Gastrocnemius medialis (tissue), 4 donors: ENCODE results near the gene CELA1. TPM values are rescaled to one million over a fixed set of nuclear protein-coding genes. Genes with fewer than 3 reads are reported as not detected.

Experiments
- ATAC-seq, 2 donors: fragments of 150-250 bp; one replicate each; pipeline ENCODE4 v1.9.1; 2016
- DNase-seq, 2 donors: peaks; one replicate each; pipeline ENCODE4 v3.0.0-alpha.2; 2019
- H3K27ac ChIP-seq, 4 donors: fragments of 200-600 bp; sonication (generic); 1 replicate in 1 of 4; 2 replicates in 3 of 4; pipeline ENCODE4 v1.5.1; 2016 to 2018; ENCODE audit warnings: mild to moderate bottlenecking in 2 of 4, moderate library complexity in 1 of 4
- H3K27me3 ChIP-seq, 3 donors: fragments of 200-600 bp; sonication (generic) in 2 of 3; 1 replicate in 1 of 3; 2 replicates in 2 of 3; pipeline versions ENCODE4 v1.5.1 to v1.6.0; 2016 to 2019; ENCODE audit warnings: mild to moderate bottlenecking in 1 of 3, moderate library complexity in 1 of 3
- H3K36me3 ChIP-seq, 2 donors: fragments of 200-600 bp; sonication (generic) in 1 of 2; one replicate each; pipeline ENCODE4 v1.5.1; 2017 to 2018
- H3K4me1 ChIP-seq, 2 donors: fragments of 200-600 bp; sonication (generic) in 1 of 2; one replicate each; pipeline ENCODE4 v1.5.1; 2016 to 2017; ENCODE audit warnings: mild to moderate bottlenecking in 2 of 2
- H3K4me3 ChIP-seq, 4 donors: fragments of 200-600 bp; sonication (generic) in 3 of 4; 1 replicate in 1 of 4; 2 replicates in 3 of 4; pipeline ENCODE4 v1.5.1; 2016 to 2019; ENCODE audit warnings: mild to moderate bottlenecking in 2 of 4
- H3K9me3 ChIP-seq, 3 donors: fragments of 200-600 bp; sonication (generic) in 2 of 3; 1 replicate in 1 of 3; 2 replicates in 2 of 3; pipeline ENCODE4 v1.5.1; 2016 to 2019
- CTCF ChIP-seq, 5 experiments: fragments of 450-650 bp in 3 of 5; fragments of 200-600 bp in 2 of 5; sonication (generic) in 2 of 5; IDR thresholded peaks in 4 of 5; conservative IDR thresholded peaks in 1 of 5; 1 replicate in 4 of 5; 2 replicates in 1 of 5; pipeline ENCODE4 v1.5.1; 2016 to 2019; ENCODE audit warnings: antibody characterized with exemption in 5 of 5, mild to moderate bottlenecking in 3 of 5, moderate library complexity in 3 of 5
- POLR2A ChIP-seq, 2 donors: fragments of 450-650 bp; IDR thresholded peaks; one replicate each; pipeline ENCODE4 v1.6.1; 2017; ENCODE audit warnings: antibody characterized with exemption in 2 of 2, mild to moderate bottlenecking in 2 of 2, moderate library complexity in 2 of 2
- in situ Hi-C, 4 donors: fragments of 200-750 bp; cut with MboI; loops; one replicate each; pipeline versions ENCODE4 v1.15.0 to v1.8.0; 2017; ENCODE audit warnings: low sequenced_read_pairs in 4 of 4
- intact Hi-C: fragments of 100-400 bp; cut with DNase I; formaldehyde crosslinking; loops from one replicate; pipeline ENCODE4 v1.15.1; 2023; ENCODE audit warnings: low total_unique reads
- total RNA-seq, 4 donors: library from RNA; depleted of rRNA; stranded (reverse); fragments of >200 nt; gene quantifications; one replicate each; pipeline versions ENCODE4 v1.1.0 to v1.2.3, GENCODE V29; 2016

CELA1 gene
- total RNA-seq, 4 donors from 2014 or later = not detected

GRCh38 chr12:51362307-51362706 is 15.8 kb upstream of the CELA1 start:
- in situ Hi-C loops = no loop called here
- intact Hi-C loops = no loop called here
- ATAC-seq (no peak), DNase-seq (no peak)
- no peaks in the 10 kb centered on the region for H3K36me3 ChIP-seq
- H3K27ac ChIP-seq = no peak overlapping the region
- no peaks in the 10 kb centered on the region for H3K9me3 ChIP-seq
- H3K27me3 ChIP-seq = no peaks in the 10 kb centered on the region
- TF ChIP-seq CTCF (IDR thresholded peaks at IDR 0.05 in 4 of 5, conservative IDR thresholded peaks at IDR 0.05 in 1 of 5) (no peak), POLR2A (IDR thresholded peaks at IDR 0.05) (no peak)
- H3K4me1 ChIP-seq = no peaks in the 10 kb centered on the region
- no peak overlapping the region for H3K4me3 ChIP-seq

- TF ChIP-seq POLR2A (IDR thresholded peaks at IDR 0.05) = no peak
- no peak for TF ChIP-seq CTCF (IDR thresholded peaks at IDR 0.05 in 4 of 5, conservative IDR thresholded peaks at IDR 0.05 in 1 of 5)
- intact Hi-C loops = no loop called here
- ATAC-seq (no peak), DNase-seq (no peak)
- H3K4me1 ChIP-seq = no peaks in the 10 kb centered on the region
- no peaks in the 10 kb centered on the region for H3K27me3 ChIP-seq
- H3K9me3 ChIP-seq = no peaks in the 10 kb centered on the region
- H3K36me3 ChIP-seq = no peaks in the 10 kb centered on the region
- in situ Hi-C loops = no loop called here
- no peak overlapping the region for H3K4me3 ChIP-seq
- H3K27ac ChIP-seq = no peak overlapping the region
These were observed 14.9 kb upstream of the CELA1 start for GRCh38 chr12:51361161-51362016.

DNA sequence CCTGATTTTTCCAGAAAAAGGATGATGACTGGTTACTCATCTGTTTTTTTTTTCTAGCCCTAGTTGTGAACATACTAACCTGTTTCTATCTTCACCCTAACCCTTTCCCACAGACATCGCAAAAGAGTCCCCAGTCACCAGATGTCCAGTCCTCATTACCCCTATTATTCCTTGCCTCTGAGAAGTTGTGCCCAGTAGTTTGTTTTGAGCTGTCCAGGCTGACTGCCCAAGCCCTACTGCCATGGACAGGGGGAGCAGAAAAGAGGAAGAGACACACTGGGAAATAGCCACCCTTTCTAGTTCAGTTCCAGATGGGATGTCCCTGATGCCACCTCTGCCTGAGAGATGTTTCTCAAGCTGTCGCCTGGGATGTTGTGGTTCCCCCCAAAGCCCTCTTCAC is 13.8 kb upstream of the CELA1 start:
- no peak overlapping the region for H3K4me3 ChIP-seq
- H3K4me1 ChIP-seq = no peaks in the 10 kb centered on the region
- DNase-seq (no peak), ATAC-seq (no peak)
- no peaks in the 10 kb centered on the region for H3K9me3 ChIP-seq
- no peak for TF ChIP-seq CTCF (IDR thresholded peaks at IDR 0.05 in 4 of 5, conservative IDR thresholded peaks at IDR 0.05 in 1 of 5)
- no peak for TF ChIP-seq POLR2A (IDR thresholded peaks at IDR 0.05)
- no peaks in the 10 kb centered on the region for H3K27me3 ChIP-seq
- H3K36me3 ChIP-seq = no peaks in the 10 kb centered on the region
- in situ Hi-C loops (no loop called here), intact Hi-C loops (no loop called here)
- no peak overlapping the region for H3K27ac ChIP-seq

- H3K27me3 ChIP-seq = no peaks in the 10 kb centered on the region
- H3K27ac ChIP-seq = no peak overlapping the region
- H3K4me1 ChIP-seq = no peaks in the 10 kb centered on the region
- no peak for DNase-seq
- in situ Hi-C loops (no loop called here), intact Hi-C loops (no loop called here)
- ATAC-seq = no peak
- no peaks in the 10 kb centered on the region for H3K36me3 ChIP-seq
- TF ChIP-seq POLR2A (IDR thresholded peaks at IDR 0.05) (no peak), CTCF (IDR thresholded peaks at IDR 0.05 in 4 of 5, conservative IDR thresholded peaks at IDR 0.05 in 1 of 5) (no peak)
- H3K9me3 ChIP-seq = no peaks in the 10 kb centered on the region
- no peak overlapping the region for H3K4me3 ChIP-seq
These were observed 13.4 kb upstream of the CELA1 start for GRCh38 chr12:51359851-51360250.
